Endothelial cell of umbilical vein (primary cell): Measurements from ENCODE around the gene RPRD1A. TPM values are rescaled to one million over a fixed set of nuclear protein-coding genes. Genes with fewer than 3 reads are reported as not detected.

Source experiments
- BruUV-seq: library from RNA; stranded (reverse); fragments of 400-500 nt; replicated peaks from 2 replicates; lab custom pipeline; 2021; lab: Mats Ljungman, UMichigan
- CTCF ChIA-PET: fragments of 300-600, 350-600 bp; sonication (Branson Sonifier 250); formaldehyde crosslinking; loops from one replicate; lab custom pipeline; 2021; ENCODE audit warnings: antibody characterized with exemption, inconsistent platforms; lab: Charles Lee
- POLR2A ChIA-PET: fragments of 300-600, 350-600 bp; sonication (Branson Sonifier 250); formaldehyde crosslinking; loops from one replicate; lab custom pipeline; 2021; ENCODE audit warnings: antibody characterized with exemption, inconsistent platforms; lab: Charles Lee
- DNase-seq: peaks from one replicate; pipeline ENCODE4 v3.0.0-alpha.2; 2011; ENCODE audit warnings: low read depth, low spot score
- FAIRE-seq: peaks from 2 replicates; lab custom pipeline; 2011; peaks lifted over from hg19 to GRCh38; lab: Jason Lieb, UNC
- H2AFZ ChIP-seq: 2 replicates; pipeline ENCODE4 v1.6.0; 2012; ENCODE audit warnings: low read depth, low read length, control low read depth, inconsistent platforms
- H3K27ac ChIP-seq: 2 replicates; pipeline ENCODE4 v1.5.1; 2011; ENCODE audit warnings: low read depth, mild to moderate bottlenecking, control low read depth, low read length, moderate library complexity; ENCODE audit not compliant: insufficient read depth
- H3K27me3 ChIP-seq, 2 experiments: 2 replicates each; pipeline versions ENCODE4 v1.6.0 to v1.6.1; 2011; ENCODE audit warnings: low read length in 2 of 2, mixed read lengths in 1 of 2; ENCODE audit not compliant: control insufficient read depth in 2 of 2, insufficient read depth in 2 of 2
- H3K36me3 ChIP-seq, 2 experiments: 2 replicates in 1 of 2; 3 replicates in 1 of 2; pipeline ENCODE4 v1.5.1; 2011; ENCODE audit warnings: low read length in 2 of 2, mild to moderate bottlenecking in 1 of 2, moderate library complexity in 1 of 2; ENCODE audit not compliant: control insufficient read depth in 2 of 2, insufficient read depth in 2 of 2; ENCODE audit errors: extremely low read depth in 1 of 2
- H3K4me1 ChIP-seq: 3 replicates; pipeline ENCODE4 v1.5.1; 2011; ENCODE audit warnings: mild to moderate bottlenecking, low read length; ENCODE audit not compliant: control insufficient read depth, insufficient read depth; ENCODE audit errors: extremely low read depth
- H3K4me2 ChIP-seq: 2 replicates; pipeline ENCODE4 v1.6.1; 2011; ENCODE audit warnings: low read length, control low read depth, mixed read lengths; ENCODE audit not compliant: insufficient read depth
- H3K4me3 ChIP-seq, 3 experiments: fragments of 200-600 bp in 1 of 3; sonication (generic), shearing (Covaris generic) in 1 of 3; replicated peaks in 1 of 3; 2 replicates each; pipeline ENCODE4 v1.5.1; 2011 to 2016; ENCODE audit warnings: control low read depth in 3 of 3, low read length in 3 of 3, mild to moderate bottlenecking in 2 of 3, inconsistent platforms in 1 of 3, low read depth in 1 of 3, moderate library complexity in 1 of 3; ENCODE audit not compliant: insufficient read depth in 1 of 3
- H3K79me2 ChIP-seq: 2 replicates; pipeline ENCODE4 v1.6.0; 2012; ENCODE audit warnings: low read length, inconsistent platforms; ENCODE audit not compliant: control insufficient read depth, insufficient read depth
- H3K9ac ChIP-seq: replicated peaks from 2 replicates; pipeline ENCODE3; 2011; ENCODE audit warnings: low read length, control low read depth; ENCODE audit not compliant: insufficient read depth; ENCODE audit errors: extremely low read depth
- H3K9me1 ChIP-seq: replicated peaks from 3 replicates; pipeline ENCODE4 v1.6.0; 2011; ENCODE audit warnings: mild to moderate bottlenecking, low read length; ENCODE audit not compliant: control insufficient read depth, insufficient read depth; ENCODE audit errors: extremely low read depth
- H3K9me3 ChIP-seq: replicated peaks from 2 replicates; pipeline ENCODE4 v1.5.1; 2012; ENCODE audit warnings: low read length, inconsistent platforms; ENCODE audit not compliant: control insufficient read depth, insufficient read depth
- H4K20me1 ChIP-seq: replicated peaks from 2 replicates; pipeline ENCODE3; 2011; ENCODE audit warnings: mild to moderate bottlenecking, low read length; ENCODE audit not compliant: control insufficient read depth, insufficient read depth; ENCODE audit errors: extremely low read depth
- EZH2 ChIP-seq: IDR thresholded peaks from 2 replicates; pipeline ENCODE4 v1.6.1; 2012; ENCODE audit warnings: borderline replicate concordance, low read depth, mild to moderate bottlenecking, moderate library complexity, low read length, inconsistent platforms; ENCODE audit not compliant: severe bottlenecking
- FOS ChIP-seq: IDR thresholded peaks from 2 replicates; pipeline ENCODE4 v1.6.1; 2011; ENCODE audit warnings: mild to moderate bottlenecking, low read length, moderate library complexity, borderline replicate concordance; ENCODE audit not compliant: insufficient read depth
- GATA2 ChIP-seq: IDR thresholded peaks from 2 replicates; pipeline ENCODE4 v1.7.0; 2011; ENCODE audit warnings: low read depth, mild to moderate bottlenecking, moderate library complexity, mixed read lengths, low read length; ENCODE audit not compliant: insufficient read length, insufficient read depth
- JUN ChIP-seq: IDR thresholded peaks from 2 replicates; pipeline ENCODE4 v1.6.1; 2011; ENCODE audit warnings: borderline replicate concordance, low read depth; ENCODE audit not compliant: insufficient read length, insufficient read depth
- MYC ChIP-seq: IDR thresholded peaks from one replicate; pipeline ENCODE4 v1.6.1; 2011; ENCODE audit warnings: mild to moderate bottlenecking, low read depth, low read length
- POLR2A ChIP-seq: IDR thresholded peaks from 2 replicates; pipeline ENCODE4 v1.6.1; 2012; ENCODE audit warnings: low read depth, mild to moderate bottlenecking, control low read depth, low read length
- POLR2AphosphoS5 ChIP-seq: IDR thresholded peaks from 2 replicates; pipeline ENCODE4 v1.6.1; 2012; ENCODE audit warnings: low read depth, mild to moderate bottlenecking, control low read depth, low read length, moderate library complexity; ENCODE audit not compliant: insufficient read depth
- dilution Hi-C: fragments of 300-500 bp; cut with MboI; formaldehyde crosslinking; loops from one replicate; pipeline ENCODE4 v1.15.0; 2019; ENCODE audit warnings: low sequenced_read_pairs; ENCODE audit not compliant: extremely low pct_ligation_motif_present
- intact Hi-C: fragments of 100-400 bp; cut with micrococcal nuclease; formaldehyde crosslinking; loops from one replicate; pipeline ENCODE4 v1.10.0; 2022
- polyA plus RNA-seq, 4 experiments: library from polyadenylated mRNA; depleted of rRNA in 3 of 4; stranded (reverse) in 3 of 4; unstranded in 1 of 4; fragments of >200 nt; gene quantifications; 2 replicates each; pipeline versions ENCODE4 v1.2.1 to v1.2.3, GENCODE V29; 2011 to 2012; ENCODE audit warnings: missing spikeins in 1 of 4
- total RNA-seq: library from RNA; stranded (reverse); gene quantifications from 2 replicates; pipeline ENCODE4 v1.2.3, GENCODE V29; 2021
- TF ChIP-seq, protein P1 (sequence below): IDR thresholded peaks from 2 replicates; pipeline ENCODE4 v1.6.1; 2011; ENCODE audit not compliant: insufficient read depth, insufficient read length
- TF ChIP-seq, protein P2 (sequence below), 2 donors: IDR thresholded peaks; 1 replicate in 1 of 2; 2 replicates in 1 of 2; pipeline ENCODE4 v1.5.1; 2011; ENCODE audit warnings: low read length in 2 of 2, mild to moderate bottlenecking in 2 of 2, moderate library complexity in 2 of 2, control low read depth in 1 of 2, inconsistent platforms in 1 of 2, low read depth in 1 of 2; ENCODE audit not compliant: insufficient read depth in 1 of 2; ENCODE audit errors: extremely low read depth in 1 of 2

The RPRD1A gene
- total and polyA plus RNA-seq, 2 donors (not counting 3 experiments of a cell fraction or from before 2014, with no cell fraction given) = 13.5 to 50.7 TPM

DNA sequence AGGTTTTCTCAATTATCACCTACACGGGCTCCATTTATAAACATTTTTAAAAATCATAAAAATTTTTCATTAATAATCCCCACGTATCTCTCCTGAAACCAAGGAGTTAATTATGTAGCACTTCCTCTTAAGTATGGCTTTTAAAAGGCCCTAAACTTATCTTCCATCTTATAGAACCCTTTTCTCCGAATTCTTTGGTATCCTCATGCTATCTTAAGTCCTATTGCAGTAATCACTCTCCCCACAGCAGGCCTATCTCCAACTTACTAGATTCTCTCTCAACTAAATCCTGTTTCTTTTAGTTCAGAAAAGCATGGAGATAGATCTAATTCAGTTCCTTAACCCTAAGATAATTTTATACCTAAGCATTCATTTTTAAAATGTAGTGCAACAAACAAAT is 26.2 kb downstream of the RPRD1A start:
- POLR2A ChIA-PET = no interaction called here
- Histone ChIP-seq H3K9me1 (no peaks in the 10 kb centered on the region), H3K79me2 (peaks cover 79% of the 10 kb centered on the region), H2AFZ (no peak overlapping the region), H3K27ac (no peak overlapping the region), H3K9ac (no peak overlapping the region), H3K4me2 (no peak overlapping the region), H3K27me3 (no peaks in the 10 kb centered on the region), H3K4me3 (no peak overlapping the region), H3K9me3 (no peaks in the 10 kb centered on the region), H3K4me1 (no peaks in the 10 kb centered on the region), H3K36me3 (no peaks in the 10 kb centered on the region), H4K20me1 (peaks cover 27% of the 10 kb centered on the region)
- no TSS peak for BruUV-seq
- DNase-seq (no peak), FAIRE-seq (no peak)
- intact Hi-C loops (no loop called here), dilution Hi-C loops (no loop called here)
- CTCF ChIA-PET = no interaction called here
- no peak for TF ChIP-seq POLR2A
- no peak for TF ChIP-seq EZH2
- no peak for TF ChIP-seq FOS

DNA sequence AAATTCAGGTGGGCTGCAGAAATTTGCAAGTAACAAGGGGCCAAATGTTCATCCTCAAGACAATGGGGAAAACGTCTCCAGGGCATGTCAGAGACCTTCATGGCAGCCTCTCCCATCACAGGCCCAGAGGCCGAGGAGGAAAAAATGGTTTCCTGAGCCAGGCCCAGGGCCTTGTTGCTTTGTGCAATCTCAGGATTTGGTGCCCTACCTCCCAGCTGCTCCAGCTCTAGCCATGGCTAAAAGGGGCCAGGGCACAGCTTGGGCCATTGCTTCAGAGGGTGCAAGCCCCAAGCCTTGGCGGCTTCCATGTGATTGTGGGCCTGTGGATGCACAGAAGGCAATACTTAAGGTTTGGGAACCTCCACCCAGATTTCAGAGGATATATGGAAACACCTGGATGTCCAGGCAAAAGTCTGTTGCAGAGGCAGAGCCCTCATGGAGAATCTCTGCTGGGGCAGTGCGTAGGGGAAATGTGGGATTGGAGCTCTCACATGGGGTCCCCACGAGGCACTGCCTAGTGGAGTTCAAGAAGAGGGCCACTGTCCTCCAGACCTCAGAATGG is 29.2 kb downstream of the RPRD1A start:
- POLR2A ChIA-PET = no interaction called here

More for the DNA sequence above, 29.2 kb downstream of the RPRD1A start:
- DNase-seq (no peak), FAIRE-seq (no peak)
- no TSS peak for BruUV-seq
- H3K4me1 ChIP-seq = peaks cover 22% of the 10 kb centered on the region
- H3K4me3 ChIP-seq = no peak overlapping the region
- peaks cover 60% of the 10 kb centered on the region for H3K79me2 ChIP-seq
- H3K27me3 ChIP-seq = no peaks in the 10 kb centered on the region
- H3K9me1 ChIP-seq = no peaks in the 10 kb centered on the region
- CTCF ChIA-PET = no interaction called here
- no peaks in the 10 kb centered on the region for H3K36me3 ChIP-seq
- no peak overlapping the region for H2AFZ ChIP-seq
- H3K9ac ChIP-seq = no peak overlapping the region
- H3K27ac ChIP-seq = no peak overlapping the region
- intact Hi-C loops (no loop called here), dilution Hi-C loops (no loop called here)
- TF ChIP-seq EZH2 = no peak
- no peak for TF ChIP-seq JUN
- TF ChIP-seq MYC = no peak
- TF ChIP-seq, protein P1, sequence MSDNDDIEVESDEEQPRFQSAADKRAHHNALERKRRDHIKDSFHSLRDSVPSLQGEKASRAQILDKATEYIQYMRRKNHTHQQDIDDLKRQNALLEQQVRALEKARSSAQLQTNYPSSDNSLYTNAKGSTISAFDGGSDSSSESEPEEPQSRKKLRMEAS = no peak
- TF ChIP-seq, protein P2, sequence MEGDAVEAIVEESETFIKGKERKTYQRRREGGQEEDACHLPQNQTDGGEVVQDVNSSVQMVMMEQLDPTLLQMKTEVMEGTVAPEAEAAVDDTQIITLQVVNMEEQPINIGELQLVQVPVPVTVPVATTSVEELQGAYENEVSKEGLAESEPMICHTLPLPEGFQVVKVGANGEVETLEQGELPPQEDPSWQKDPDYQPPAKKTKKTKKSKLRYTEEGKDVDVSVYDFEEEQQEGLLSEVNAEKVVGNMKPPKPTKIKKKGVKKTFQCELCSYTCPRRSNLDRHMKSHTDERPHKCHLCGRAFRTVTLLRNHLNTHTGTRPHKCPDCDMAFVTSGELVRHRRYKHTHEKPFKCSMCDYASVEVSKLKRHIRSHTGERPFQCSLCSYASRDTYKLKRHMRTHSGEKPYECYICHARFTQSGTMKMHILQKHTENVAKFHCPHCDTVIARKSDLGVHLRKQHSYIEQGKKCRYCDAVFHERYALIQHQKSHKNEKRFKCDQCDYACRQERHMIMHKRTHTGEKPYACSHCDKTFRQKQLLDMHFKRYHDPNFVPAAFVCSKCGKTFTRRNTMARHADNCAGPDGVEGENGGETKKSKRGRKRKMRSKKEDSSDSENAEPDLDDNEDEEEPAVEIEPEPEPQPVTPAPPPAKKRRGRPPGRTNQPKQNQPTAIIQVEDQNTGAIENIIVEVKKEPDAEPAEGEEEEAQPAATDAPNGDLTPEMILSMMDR (IDR thresholded peaks at IDR 0.05; ENCODE audit: extremely low read depth in 1 of 2, insufficient read depth in 1 of 2, low read depth in 1 of 2, low read length in 2 of 2) = no peak
- TF ChIP-seq POLR2AphosphoS5 = no peak
- no peak for TF ChIP-seq GATA2
- no peak for TF ChIP-seq FOS
- no peak overlapping the region for H3K4me2 ChIP-seq
- H3K9me3 ChIP-seq = no peaks in the 10 kb centered on the region
- H4K20me1 ChIP-seq = peaks cover 27% of the 10 kb centered on the region
